NCI-H345 treated with DMSO at 0.1 percent for 48 hours (cell line): Measurements from ENCODE around the gene ADAM21.
"Not testable (repeated sequence)": the region's sequence is repeated elsewhere in the genome, so short reads cannot be mapped to it uniquely, and the experiment has no call there.

Experiments
- DNase-seq: peaks from one replicate; lab custom pipeline; 2025; ENCODE audit not compliant: unreplicated experiment; lab: John Stamatoyannopoulos, UW

ADAM21 gene

GRCh38 chr14:70451874-70452273 lies at the start of gene ADAM21:
Gene ADAM21, plus strand, starts transcription at chr14:70452174. Its CDS starts 5,326 bp downstream, at chr14:70457500.
- no peak for DNase-seq

GRCh38 chr14:70403335-70403734 lies 48.6 kb upstream of the ADAM21 start:
- not testable (repeated sequence) for DNase-seq

- not testable (repeated sequence) for DNase-seq
Observed at GRCh38 chr14:70406216-70406615, 45.8 kb upstream of the ADAM21 start.

- no peak for DNase-seq
Observed at GRCh38 chr14:70407621-70408020, 44.4 kb upstream of the ADAM21 start.

- no peak for DNase-seq
Observed at GRCh38 chr14:70415788-70416187, 36.2 kb upstream of the ADAM21 start.

- DNase-seq: no peak
Observed at GRCh38 chr14:70416338-70416724, 35.6 kb upstream of the ADAM21 start.

- peak; percentile 81 for DNase-seq
Observed at GRCh38 chr14:70416725-70417349, 35.1 kb upstream of the ADAM21 start, which contains the start of gene SYNJ2BP. Gene SYNJ2BP, minus strand, starts transcription at chr14:70417090. Its CDS starts 127 bp downstream, at chr14:70416963.

GRCh38 chr14:70419270-70419931 lies 32.6 kb upstream of the ADAM21 start:
- DNase-seq: not testable (repeated sequence)

GRCh38 chr14:70422538-70422937 lies 29.4 kb upstream of the ADAM21 start:
- no peak for DNase-seq

GRCh38 chr14:70425354-70425753 lies 26.6 kb upstream of the ADAM21 start:
- no peak for DNase-seq

- DNase-seq: not testable (repeated sequence)
Observed at GRCh38 chr14:70426555-70426954, 25.4 kb upstream of the ADAM21 start.

GRCh38 chr14:70436867-70437266 lies 15.1 kb upstream of the ADAM21 start:
- DNase-seq: no peak

- no peak for DNase-seq
Observed at GRCh38 chr14:70441641-70442040, 10.3 kb upstream of the ADAM21 start.

GRCh38 chr14:70442750-70443149 lies 9.2 kb upstream of the ADAM21 start:
- DNase-seq: no peak

- DNase-seq: no peak
Observed at GRCh38 chr14:70448633-70449340, 3.2 kb upstream of the ADAM21 start.

- DNase-seq: no peak
Observed at GRCh38 chr14:70454731-70455130, 2.8 kb downstream of the ADAM21 start.

- no peak for DNase-seq
Observed at GRCh38 chr14:70468731-70469130, 16.8 kb downstream of the ADAM21 start.

- DNase-seq: not testable (repeated sequence)
Observed at GRCh38 chr14:70470863-70471563, 19.0 kb downstream of the ADAM21 start.

GRCh38 chr14:70472253-70473159 lies 20.5 kb downstream of the ADAM21 start:
- DNase-seq: no peak

GRCh38 chr14:70473825-70474224 lies 21.9 kb downstream of the ADAM21 start:
- no peak for DNase-seq
